Gastroesophageal sphincter (tissue), 4 donors: ENCODE measurements around the gene CDH20. TPM values are rescaled to one million over a fixed set of nuclear protein-coding genes. Genes with fewer than 3 reads are reported as not detected.
A peak's percentile ranks its signal among the peaks of the same experiment; 100 is the strongest.

Experiments
- ATAC-seq: fragments of 150-250 bp; one replicate; pipeline ENCODE4 v1.9.1; 2016; ENCODE audit warnings: mild to moderate bottlenecking, moderate library complexity
- H3K27ac ChIP-seq, 4 donors: fragments of 200-600 bp; sonication (generic) in 3 of 4; 1 replicate in 3 of 4; 2 replicates in 1 of 4; pipeline ENCODE4 v1.5.1; 2016 to 2019
- H3K27me3 ChIP-seq: fragments of 200-600 bp; sonication (generic); one replicate; pipeline ENCODE4 v1.5.1; 2019
- H3K36me3 ChIP-seq, 2 donors: fragments of 200-600 bp; sonication (generic); one replicate each; pipeline ENCODE4 v1.5.1; 2019; ENCODE audit warnings: control low read depth in 1 of 2
- H3K4me1 ChIP-seq, 3 donors: fragments of 200-600 bp; sonication (generic); 1 replicate in 2 of 3; 2 replicates in 1 of 3; pipeline ENCODE4 v1.5.1; 2016 to 2019; ENCODE audit warnings: control low read depth in 2 of 3
- H3K4me3 ChIP-seq, 2 donors: fragments of 200-600 bp; sonication (generic); one replicate each; pipeline ENCODE4 v1.5.1; 2019; ENCODE audit warnings: mild to moderate bottlenecking in 1 of 2, moderate library complexity in 1 of 2
- H3K9me3 ChIP-seq, 3 donors: fragments of 200-600 bp; sonication (generic); one replicate each; pipeline ENCODE4 v1.5.1; 2017 to 2019; ENCODE audit warnings: control low read depth in 2 of 3
- CTCF ChIP-seq, 4 experiments: fragments of 200-600 bp in 2 of 4; fragments of 450-650 bp in 2 of 4; sonication (generic) in 1 of 4; IDR thresholded peaks; one replicate each; pipeline ENCODE4 v1.5.1; 2017 to 2019; ENCODE audit warnings: antibody characterized with exemption in 4 of 4, mild to moderate bottlenecking in 2 of 4, moderate library complexity in 2 of 4
- EP300 ChIP-seq: sonication (generic); formaldehyde crosslinking; IDR thresholded peaks from one replicate; pipeline ENCODE4 v1.6.1; 2017; ENCODE audit warnings: antibody characterized with exemption, mild to moderate bottlenecking
- POLR2A ChIP-seq, 2 donors: fragments of 450-650 bp; IDR thresholded peaks; one replicate each; pipeline ENCODE4 v1.6.1; 2017; ENCODE audit warnings: antibody characterized with exemption in 2 of 2, mild to moderate bottlenecking in 2 of 2, moderate library complexity in 1 of 2
- POLR2AphosphoS5 ChIP-seq: sonication (generic); formaldehyde crosslinking; IDR thresholded peaks from one replicate; pipeline ENCODE4 v1.6.1; 2017; ENCODE audit warnings: antibody characterized with exemption
- WGBS, 2 donors: methylation state at CpG; one replicate each; pipeline ENCODE4 v1.1.5; 2018; ENCODE audit warnings: low coverage in 1 of 2; 5-methylcytosine and 5-hydroxymethylcytosine counted together
- total RNA-seq, 4 donors: library from RNA; depleted of rRNA; stranded (reverse); fragments of >200 nt; gene quantifications; one replicate each; pipeline ENCODE4 v1.1.0, GENCODE V29; 2016

CDH20 gene
- total RNA-seq, 4 donors from 2014 or later: 1.1 to 1.6 TPM; not detected in 2

- H3K36me3 ChIP-seq: no peaks in the 10 kb centered on the region
- TF ChIP-seq POLR2A (IDR thresholded peaks at IDR 0.05): no peak
- TF ChIP-seq CTCF (IDR thresholded peaks at IDR 0.05): no peak
- TF ChIP-seq POLR2AphosphoS5: no peak
- TF ChIP-seq EP300: no peak
- peaks cover 0 to 17% (median 2%) of the 10 kb centered on the region in 3 donors for H3K9me3 ChIP-seq
- H3K27me3 ChIP-seq: peaks cover 4% of the 10 kb centered on the region
- ATAC-seq: peak; percentile 25
- H3K27ac ChIP-seq: no peak overlapping the region
- H3K4me3 ChIP-seq: no peak overlapping the region
- 70 to 85% methylated on average over 5 to 8 of the region's 9 CpGs for WGBS, 2 donors
- H3K4me1 ChIP-seq: no peaks in the 10 kb centered on the region
Measured at GRCh38 chr18:61569176-61569892, 236.1 kb downstream of the CDH20 start.

DNA sequence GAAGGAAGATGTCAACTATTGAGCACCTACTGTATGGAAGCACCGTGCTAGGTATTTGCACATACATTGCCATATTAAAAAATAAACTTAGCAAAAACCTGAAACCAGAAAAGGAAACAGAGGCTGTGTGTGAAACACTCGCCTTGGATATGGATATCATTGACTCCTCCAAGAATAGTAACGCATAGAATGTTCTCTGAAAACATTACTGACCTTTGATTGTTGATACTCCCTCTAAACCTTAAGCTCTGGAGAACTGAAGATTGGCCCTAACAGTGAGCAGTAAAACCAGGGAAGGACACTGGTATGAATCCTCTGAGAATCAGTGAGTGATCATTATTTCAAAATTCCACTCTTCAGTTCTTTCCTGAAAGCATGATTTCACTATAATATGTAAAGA, 236.8 kb downstream of the CDH20 start:
- TF ChIP-seq POLR2A (IDR thresholded peaks at IDR 0.05) (no peak), POLR2AphosphoS5 (no peak), CTCF (IDR thresholded peaks at IDR 0.05) (no peak), EP300 (no peak)
- Histone ChIP-seq H3K36me3 (no peaks in the 10 kb centered on the region), H3K4me3 (no peak overlapping the region), H3K27ac (no peak overlapping the region), H3K4me1 (no peaks in the 10 kb centered on the region), H3K27me3 (peaks cover 4% of the 10 kb centered on the region), H3K9me3 (peaks cover 0 to 11% (median 2%) of the 10 kb centered on the region in 3 donors)
- ATAC-seq: no peak
- 72 to 75% methylated on average over 3 of the region's 3 CpGs for WGBS, 2 donors

DNA sequence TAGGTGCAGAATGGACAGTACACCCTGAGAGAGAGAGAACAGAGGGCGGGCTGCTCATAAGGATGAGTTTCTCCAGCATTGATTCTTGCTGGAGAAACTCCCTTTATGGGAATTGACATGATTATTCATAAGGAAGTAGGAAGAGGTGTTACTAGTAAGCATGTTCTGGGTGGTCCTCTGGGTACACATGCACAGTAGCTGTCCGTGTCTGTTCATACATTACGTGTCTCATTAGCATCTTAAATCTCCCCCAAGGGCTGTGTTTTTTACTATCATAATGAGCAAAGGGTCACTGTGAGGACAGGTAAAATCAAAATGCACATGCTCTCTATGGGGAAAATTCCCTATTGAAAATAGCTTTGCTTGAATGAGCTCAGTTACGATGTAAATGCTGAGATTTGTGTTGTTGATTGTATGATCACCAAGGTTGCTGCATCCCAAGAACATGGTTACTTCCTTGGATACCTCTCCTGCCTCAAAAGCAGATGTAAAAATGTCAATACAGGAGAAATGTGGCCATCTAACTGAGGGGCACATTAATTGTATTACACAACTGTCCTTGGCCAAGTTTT, 238.9 kb downstream of the CDH20 start:
- H3K27me3 ChIP-seq: peaks cover 4% of the 10 kb centered on the region
- WGBS, 2 donors: 90 to 94% methylated on average over 3 to 4 of the region's 4 CpGs
- H3K36me3 ChIP-seq: no peaks in the 10 kb centered on the region
- no peaks in the 10 kb centered on the region for H3K4me1 ChIP-seq
- peaks cover 0 to 9% (median 2%) of the 10 kb centered on the region in 3 donors for H3K9me3 ChIP-seq
- ATAC-seq: no peak
- H3K4me3 ChIP-seq: no peak overlapping the region
- TF ChIP-seq POLR2AphosphoS5 (no peak), EP300 (no peak), POLR2A (IDR thresholded peaks at IDR 0.05) (no peak), CTCF (IDR thresholded peaks at IDR 0.05) (no peak)
- no peak overlapping the region for H3K27ac ChIP-seq

GRCh38 chr18:61572871-61573270, 239.6 kb downstream of the CDH20 start:
- WGBS, 2 donors: 100% methylated on average over 1 of the region's 1 CpG
- Histone ChIP-seq H3K27me3 (peaks cover 4% of the 10 kb centered on the region), H3K4me1 (no peaks in the 10 kb centered on the region), H3K27ac (no peak overlapping the region), H3K4me3 (no peak overlapping the region), H3K9me3 (peaks cover 0 to 2% (median 2%) of the 10 kb centered on the region in 3 donors), H3K36me3 (no peaks in the 10 kb centered on the region)
- no peak for ATAC-seq
- no peak for TF ChIP-seq POLR2A (IDR thresholded peaks at IDR 0.05)
- no peak for TF ChIP-seq EP300
- TF ChIP-seq CTCF (IDR thresholded peaks at IDR 0.05): no peak
- TF ChIP-seq POLR2AphosphoS5: no peak

- Histone ChIP-seq H3K27me3 (peaks cover 8% of the 10 kb centered on the region), H3K4me1 (no peaks in the 10 kb centered on the region), H3K4me3 (no peak overlapping the region), H3K36me3 (no peaks in the 10 kb centered on the region), H3K9me3 (peaks cover 0 to 2% (median 0%) of the 10 kb centered on the region in 3 donors), H3K27ac (no peak overlapping the region)
- TF ChIP-seq POLR2AphosphoS5: no peak
- no peak for TF ChIP-seq EP300
- TF ChIP-seq POLR2A (IDR thresholded peaks at IDR 0.05): no peak
- no peak for TF ChIP-seq CTCF (IDR thresholded peaks at IDR 0.05)
- no peak for ATAC-seq
Measured at GRCh38 chr18:61574665-61575064, 241.4 kb downstream of the CDH20 start.
